Kidney (tissue), 14 donors: ENCODE results near the gene BCKDK. TPM values are rescaled to one million over a fixed set of nuclear protein-coding genes. Genes with fewer than 3 reads are reported as not detected.

Experiments used
- DNase-seq, 5 donors: peaks; one replicate each; pipeline ENCODE4 v3.0.0-alpha.2; 2013 to 2020
- FAIRE-seq: peaks from 2 replicates; lab custom pipeline; 2012; peaks lifted over from hg19 to GRCh38; lab: Jason Lieb, UNC
- H3K27ac ChIP-seq, 2 donors: one replicate each; pipeline ENCODE4 v1.7.0; 2013; ENCODE audit warnings: low read depth in 2 of 2, low read length in 2 of 2, inconsistent platforms in 1 of 2
- H3K27me3 ChIP-seq: one replicate; pipeline ENCODE4 v1.7.1; 2013; ENCODE audit warnings: low read length, inconsistent platforms; ENCODE audit not compliant: control insufficient read depth, insufficient read depth
- H3K36me3 ChIP-seq, 3 donors: one replicate each; pipeline versions ENCODE4 v1.7.0 to v1.7.1; 2013; ENCODE audit warnings: low read length in 3 of 3, control low read depth in 1 of 3, inconsistent platforms in 1 of 3; ENCODE audit not compliant: insufficient read depth in 3 of 3, control insufficient read depth in 2 of 3
- H3K4me1 ChIP-seq, 3 donors: one replicate each; pipeline versions ENCODE4 v1.7.0 to v1.7.1; 2013; ENCODE audit warnings: low read length in 3 of 3, inconsistent platforms in 1 of 3, low read depth in 1 of 3; ENCODE audit not compliant: control insufficient read depth in 2 of 3, insufficient read depth in 2 of 3
- H3K4me3 ChIP-seq, 3 donors: one replicate each; pipeline versions ENCODE4 v1.7.0 to v1.8.1; 2013; ENCODE audit warnings: low read length in 3 of 3, control low read depth in 1 of 3, inconsistent platforms in 1 of 3
- H3K9ac ChIP-seq, 3 donors: one replicate each; pipeline versions ENCODE4 v1.7.0 to v1.7.1; 2013; ENCODE audit warnings: low read length in 3 of 3, control low read depth in 1 of 3, inconsistent platforms in 1 of 3
- H3K9me3 ChIP-seq, 3 donors: one replicate each; pipeline versions ENCODE4 v1.7.0 to v1.7.1; 2013; ENCODE audit warnings: low read length in 3 of 3, control low read depth in 1 of 3, inconsistent platforms in 1 of 3; ENCODE audit not compliant: control insufficient read depth in 2 of 3, insufficient read depth in 1 of 3
- CTCF ChIP-seq: IDR thresholded peaks from 3 replicates; pipeline ENCODE4 v1.5.1; 2012; ENCODE audit warnings: mild to moderate bottlenecking, moderate library complexity, borderline replicate concordance; ENCODE audit not compliant: insufficient read depth; ENCODE audit errors: extremely low read depth
- intact Hi-C: fragments of 100-400 bp; cut with DNase I; formaldehyde crosslinking; loops from one replicate; pipeline ENCODE4 v1.11.1; 2022
- polyA plus RNA-seq: library from polyadenylated mRNA; stranded (reverse); fragments of 350-450 nt; fragmentation: Illumina TruSeq; extraction: RNeasy Lipid Tissue Mini Kit (QIAGEN cat#74804); gene quantifications from one replicate; pipeline ENCODE4 v1.2.3, GENCODE V29; 2014; ENCODE audit warnings: low read depth, low replicate concordance; ENCODE audit not compliant: insufficient read depth
- total RNA-seq: library from RNA; stranded (reverse); fragmentation: NEBNext Ultra II Directional; extraction: Animal tissue kit (Norgen Biotek cat#: 25700); gene quantifications from one replicate; pipeline ENCODE4 v1.2.1, GENCODE V29; 2021
- donor health status: control.
- donor health status: control.
- donor health status: control.
- donor health status: control.
- donor health status: control.
- donor health status: DM: yes; HTN: yes; CAD: no.
- donor health status: Normal renal cell carcinoma (clear cell type).

The BCKDK gene
- total and polyA plus RNA-seq, 2 donors from 2014 or later = 47.6 to 70.6 TPM

GRCh38 chr16:31120129-31120528 is 11.9 kb downstream of the BCKDK start:
- peaks cover 5 to 19% (median 14%) of the 10 kb centered on the region in 3 donors for H3K36me3 ChIP-seq
- H3K9me3 ChIP-seq = no peaks in the 10 kb centered on the region
- intact Hi-C loops = no loop called here
- no peak for TF ChIP-seq CTCF
- no peak overlapping the region for H3K4me3 ChIP-seq
- H3K27ac ChIP-seq = no peak overlapping the region
- no peak overlapping the region for H3K9ac ChIP-seq
- FAIRE-seq = no peak
- peaks cover 4 to 11% (median 9%) of the 10 kb centered on the region in 3 donors for H3K4me1 ChIP-seq
- DNase-seq = no peak
- no peaks in the 10 kb centered on the region for H3K27me3 ChIP-seq

- H3K4me3 ChIP-seq = no peak overlapping the region
- no peaks in the 10 kb centered on the region for H3K9me3 ChIP-seq
- intact Hi-C loops = no loop called here
- FAIRE-seq (no peak), DNase-seq (no peak)
- peaks cover 6 to 23% (median 11%) of the 10 kb centered on the region in 3 donors for H3K36me3 ChIP-seq
- no peak overlapping the region for H3K27ac ChIP-seq
- peaks cover 0 to 25% (median 0%) of the 10 kb centered on the region in 3 donors for H3K4me1 ChIP-seq
- no peaks in the 10 kb centered on the region for H3K27me3 ChIP-seq
- H3K9ac ChIP-seq = no peak overlapping the region
- TF ChIP-seq CTCF = no peak
Observed at GRCh38 chr16:31125844-31126243, 17.7 kb downstream of the BCKDK start.

- H3K36me3 ChIP-seq = peaks cover 6 to 27% (median 10%) of the 10 kb centered on the region in 3 donors
Observed at GRCh38 chr16:31127182-31127581, 19.0 kb downstream of the BCKDK start.

More at GRCh38 chr16:31127182-31127581, 19.0 kb downstream of the BCKDK start:
- no peaks in the 10 kb centered on the region for H3K27me3 ChIP-seq
- DNase-seq (no peak), FAIRE-seq (no peak)
- H3K9ac ChIP-seq = no peak overlapping the region
- no peak for TF ChIP-seq CTCF
- no peak overlapping the region for H3K4me3 ChIP-seq
- H3K9me3 ChIP-seq = no peaks in the 10 kb centered on the region
- intact Hi-C loops = no loop called here
- no peak overlapping the region for H3K27ac ChIP-seq
- H3K4me1 ChIP-seq = peaks cover 0 to 34% (median 10%) of the 10 kb centered on the region in 3 donors
